HG02798 (cell line): Measurements from ENCODE around the gene TRIM49.
"Not testable (repeated sequence)": the region's sequence is repeated elsewhere in the genome, so short reads cannot be mapped to it uniquely, and the experiment has no call there.

Experiments
- ATAC-seq: cut with Tn5 transposase; IDR thresholded peaks from one replicate; pipeline ENCODE4 v1.9.1; 2021; ENCODE audit warnings: mild to moderate bottlenecking; ENCODE audit not compliant: unreplicated experiment, poor library complexity

TRIM49 gene, protein sequence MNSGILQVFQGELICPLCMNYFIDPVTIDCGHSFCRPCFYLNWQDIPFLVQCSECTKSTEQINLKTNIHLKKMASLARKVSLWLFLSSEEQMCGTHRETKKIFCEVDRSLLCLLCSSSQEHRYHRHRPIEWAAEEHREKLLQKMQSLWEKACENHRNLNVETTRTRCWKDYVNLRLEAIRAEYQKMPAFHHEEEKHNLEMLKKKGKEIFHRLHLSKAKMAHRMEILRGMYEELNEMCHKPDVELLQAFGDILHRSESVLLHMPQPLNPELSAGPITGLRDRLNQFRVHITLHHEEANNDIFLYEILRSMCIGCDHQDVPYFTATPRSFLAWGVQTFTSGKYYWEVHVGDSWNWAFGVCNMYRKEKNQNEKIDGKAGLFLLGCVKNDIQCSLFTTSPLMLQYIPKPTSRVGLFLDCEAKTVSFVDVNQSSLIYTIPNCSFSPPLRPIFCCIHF

DNA sequence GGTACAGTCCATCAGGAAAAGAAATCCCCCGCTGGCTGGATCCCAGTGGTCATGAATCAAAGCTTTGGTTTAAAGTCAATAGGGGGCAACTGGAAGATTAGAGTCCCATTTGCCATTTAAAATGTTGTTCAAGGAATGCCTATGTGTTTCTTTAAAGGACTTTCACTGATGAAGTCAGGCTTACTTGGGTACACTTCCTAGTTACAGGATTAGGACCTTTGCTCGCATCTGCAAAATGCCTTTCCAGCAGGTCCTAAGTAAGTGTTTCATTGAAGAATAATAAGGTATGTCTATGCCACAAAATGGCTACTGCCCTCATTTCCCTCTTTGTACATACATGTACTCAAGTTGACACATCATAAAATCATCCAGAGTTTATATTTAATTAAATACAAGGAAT is at the start of gene TRIM49:
TRIM49 (minus strand) TSS at position 101 of the 400 bp plus-strand sequence. CDS start 4,106 bp downstream, outside the sequence.
- ATAC-seq: not testable (repeated sequence)

DNA sequence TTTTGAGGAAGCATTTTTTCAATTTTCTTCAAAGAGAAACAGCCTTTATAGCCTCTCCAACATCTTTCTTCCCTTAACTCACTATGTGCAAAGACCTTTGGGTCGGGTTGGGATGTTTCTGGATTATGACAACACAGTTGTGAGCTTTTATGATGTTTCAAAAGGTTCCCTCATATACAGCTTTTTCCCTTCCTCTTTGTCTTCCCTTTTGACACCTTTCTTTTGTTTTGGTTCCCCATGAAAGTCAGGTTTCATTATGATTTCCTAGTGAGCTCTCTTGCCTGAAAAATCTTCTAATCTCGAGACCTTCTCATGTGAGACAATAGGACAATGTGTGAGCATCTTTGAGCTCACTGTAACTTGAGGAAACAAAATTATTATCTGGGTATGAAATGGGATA is 18.3 kb upstream of the TRIM49 start:
- ATAC-seq: not testable (repeated sequence)

DNA sequence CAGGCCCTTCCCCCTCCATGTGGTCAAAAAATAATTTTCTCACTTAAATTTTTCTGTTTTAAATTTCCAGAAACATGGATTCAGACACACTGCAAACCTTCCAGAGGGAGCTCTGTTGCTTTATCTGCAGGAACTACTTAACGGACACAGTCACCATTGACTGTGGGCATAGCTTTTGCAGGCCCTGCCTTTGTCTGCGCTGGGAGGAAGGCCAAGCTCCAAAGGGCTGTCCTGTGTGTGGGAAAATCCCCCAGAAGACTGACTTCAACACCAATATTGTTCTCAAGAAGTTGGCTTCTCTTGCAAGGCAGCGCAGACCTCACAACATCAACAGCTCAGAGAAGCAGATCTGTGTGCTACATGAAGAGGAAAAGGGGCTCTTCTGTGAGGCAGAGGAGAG is 11.6 kb upstream of the TRIM49 start:
- not testable (repeated sequence) for ATAC-seq

DNA sequence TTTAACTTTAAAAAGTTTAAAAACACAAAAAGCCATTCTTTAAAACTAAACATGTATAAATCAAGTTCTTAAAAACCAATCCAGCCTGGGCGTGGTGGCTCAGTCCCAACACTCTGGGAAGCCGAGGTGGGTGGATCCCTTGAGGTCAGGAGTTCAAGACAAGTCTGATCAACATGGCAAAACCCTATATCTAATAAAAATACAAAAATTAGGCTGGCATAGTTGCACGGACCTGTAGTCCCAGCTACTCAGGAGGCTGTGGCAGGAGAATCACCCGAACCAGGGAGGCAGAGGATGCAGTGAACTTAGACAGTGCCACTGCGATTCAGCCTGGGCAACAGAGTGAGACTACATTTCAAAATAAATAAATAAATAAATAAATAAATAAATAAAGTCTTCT is 5.2 kb upstream of the TRIM49 start:
- not testable (repeated sequence) for ATAC-seq

- not testable (repeated sequence) for ATAC-seq
These were observed 20.8 kb downstream of the TRIM49 start for GRCh38 chr11:89787506-89788063.

DNA sequence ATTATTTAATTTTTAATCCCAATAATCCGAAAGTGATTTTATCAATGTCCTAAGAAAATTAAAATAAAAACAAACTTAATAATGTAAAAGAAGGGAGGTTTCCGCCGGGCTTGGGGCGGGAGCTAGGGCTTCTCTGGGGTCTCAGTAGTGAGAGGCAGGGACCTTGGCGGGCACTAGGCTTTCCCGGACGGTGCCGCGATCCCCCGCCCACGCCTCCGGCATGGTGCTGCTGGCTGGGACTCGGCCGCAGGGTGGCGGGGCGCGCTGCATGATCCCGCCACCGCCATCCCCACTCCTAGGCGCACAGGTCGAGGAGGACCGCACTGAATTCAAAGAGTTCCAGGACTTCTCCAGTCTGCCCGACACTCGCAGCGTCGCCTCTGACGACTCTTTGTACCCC is 22.6 kb downstream of the TRIM49 start:
- ATAC-seq: not testable (repeated sequence)

- not testable (repeated sequence) for ATAC-seq
These were observed 57.6 kb downstream of the TRIM49 start for GRCh38 chr11:89750822-89751221.
